Memory B cell (primary cell): ENCODE data around the gene DDIT3.
A peak's percentile ranks its signal among the peaks of the same experiment; 100 is the strongest.
"Not testable (repeated sequence)": the region's sequence is repeated elsewhere in the genome, so short reads cannot be mapped to it uniquely, and the experiment has no call there.

ENCODE experiments used
- ATAC-seq: fragments of 150-1000 bp; cut with Tn5 transposase; 2 replicates; pipeline ENCODE4 v1.10.0; 2021; ENCODE audit warnings: low read depth, mild to moderate bottlenecking, moderate library complexity
- DNase-seq, 2 donors: peaks; one replicate each; pipeline ENCODE4 v3.0.0; 2022; ENCODE audit warnings: low spot score in 2 of 2
- H3K27ac Mint-ChIP-seq: one replicate; pipeline ENCODE4 v1.8.0; 2022; ENCODE audit warnings: mild to moderate bottlenecking, moderate library complexity, mixed read lengths
- H3K27me3 Mint-ChIP-seq: one replicate; pipeline ENCODE4 v1.8.0; 2022; ENCODE audit warnings: mixed read lengths
- H3K36me3 Mint-ChIP-seq: one replicate; pipeline ENCODE4 v1.8.0; 2022; ENCODE audit warnings: mild to moderate bottlenecking, mixed read lengths
- H3K4me1 Mint-ChIP-seq: one replicate; pipeline ENCODE4 v1.8.0; 2022; ENCODE audit warnings: mixed read lengths
- H3K4me3 Mint-ChIP-seq: one replicate; pipeline ENCODE4 v1.8.0; 2022; ENCODE audit warnings: mild to moderate bottlenecking, moderate library complexity, mixed read lengths
- H3K9me3 Mint-ChIP-seq: one replicate; pipeline ENCODE4 v1.8.0; 2022; ENCODE audit warnings: mixed read lengths

Gene DDIT3

DNA sequence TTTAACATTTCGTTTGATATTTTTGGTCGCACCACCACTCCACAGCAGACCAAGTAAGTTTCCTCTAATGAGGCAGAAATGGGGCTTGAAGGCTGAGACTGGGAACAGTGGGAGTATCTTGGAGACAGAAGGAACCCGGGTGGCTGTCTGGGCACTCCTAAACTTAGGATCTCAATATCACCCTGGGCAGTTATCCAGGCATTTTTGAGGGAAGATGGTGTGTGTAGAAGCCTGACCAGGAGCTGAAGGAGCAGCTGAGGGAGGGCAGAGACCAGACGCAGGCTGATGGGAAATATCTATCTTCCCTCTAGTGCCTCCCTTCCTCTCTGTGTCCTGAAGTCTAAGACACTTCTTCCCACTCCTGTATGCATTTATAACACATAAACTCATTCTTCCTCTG is 21.7 kb downstream of the DDIT3 start:
- no peak for ATAC-seq
- Mint-ChIP-seq H3K36me3 (peaks cover 33% of the 10 kb centered on the region), H3K4me3 (no peak overlapping the region), H3K27ac (no peak overlapping the region), H3K27me3 (no peaks in the 10 kb centered on the region), H3K4me1 (peaks cover 15% of the 10 kb centered on the region), H3K9me3 (no peaks in the 10 kb centered on the region)
- no peak for DNase-seq

DNA sequence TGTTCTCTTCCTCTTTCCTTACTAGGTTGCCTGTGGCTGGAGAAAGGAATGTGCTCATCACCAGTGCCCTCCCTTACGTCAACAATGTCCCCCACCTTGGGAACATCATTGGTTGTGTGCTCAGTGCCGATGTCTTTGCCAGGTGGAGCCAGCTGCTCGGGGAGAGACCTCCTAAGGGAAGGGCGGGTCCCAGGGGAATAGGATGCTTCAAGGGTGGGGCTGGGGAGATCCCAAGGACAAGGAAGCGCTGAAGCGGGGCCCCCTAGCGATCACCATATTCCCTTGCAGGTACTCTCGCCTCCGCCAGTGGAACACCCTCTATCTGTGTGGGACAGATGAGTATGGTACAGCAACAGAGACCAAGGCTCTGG is 22.2 kb downstream of the DDIT3 start:
- DNase-seq, result no peak
- Mint-ChIP-seq H3K27me3 (no peaks in the 10 kb centered on the region), H3K9me3 (no peaks in the 10 kb centered on the region), H3K4me3 (no peak overlapping the region), H3K4me1 (peaks cover 15% of the 10 kb centered on the region), H3K36me3 (peaks cover 33% of the 10 kb centered on the region), H3K27ac (peak overlapping the region; percentile 49)
- ATAC-seq, result no peak

DNA sequence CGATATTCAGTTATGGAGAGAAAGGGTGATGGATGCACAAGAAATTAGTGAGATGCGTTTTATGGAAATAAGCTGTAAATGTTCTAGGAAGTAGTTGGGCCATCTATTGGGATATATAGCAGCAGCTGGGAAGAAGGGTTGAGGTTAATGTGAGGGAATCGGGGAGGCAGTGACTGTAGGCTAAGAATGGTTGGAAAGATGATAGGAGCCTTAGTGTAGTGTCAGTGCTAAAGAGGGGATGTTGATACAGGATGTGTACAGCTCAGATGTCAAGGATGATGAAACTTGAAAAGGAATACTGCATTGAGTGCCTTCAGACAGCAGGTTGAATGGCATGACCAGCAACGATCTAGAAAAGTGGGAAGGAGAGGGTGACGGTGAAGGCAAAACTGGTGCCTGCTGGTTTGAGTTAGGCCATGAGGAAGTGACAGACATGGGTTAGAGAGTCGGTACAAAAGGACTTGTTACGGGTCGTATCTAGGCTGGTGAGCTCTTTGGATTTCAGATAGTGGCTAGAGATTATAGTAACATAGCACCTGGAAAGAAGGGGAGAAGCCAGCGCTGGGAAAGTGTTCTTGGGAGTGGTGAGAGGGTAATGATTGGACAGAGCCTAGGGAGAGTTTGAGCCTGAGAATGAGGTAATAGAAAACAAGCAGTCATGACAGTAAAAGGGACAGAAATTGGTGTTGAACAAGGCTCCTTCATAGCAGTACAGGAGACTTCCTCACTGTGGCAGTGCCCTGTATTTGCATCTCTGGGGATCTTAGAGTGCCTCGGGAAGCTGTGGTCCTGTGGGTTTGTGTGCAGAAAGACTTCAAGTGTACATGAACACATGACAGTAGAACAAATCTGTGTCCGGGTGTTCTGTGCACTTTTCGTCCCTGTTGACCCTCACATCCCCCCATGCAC is 22.8 kb downstream of the DDIT3 start:
- Mint-ChIP-seq H3K4me3 (no peak overlapping the region), H3K27ac (peak overlapping the region; percentile 49), H3K4me1 (peaks cover 18% of the 10 kb centered on the region), H3K36me3 (peaks cover 37% of the 10 kb centered on the region), H3K27me3 (no peaks in the 10 kb centered on the region), H3K9me3 (no peaks in the 10 kb centered on the region)
- ATAC-seq, result peak; percentile 57
- no peak for DNase-seq

DNA sequence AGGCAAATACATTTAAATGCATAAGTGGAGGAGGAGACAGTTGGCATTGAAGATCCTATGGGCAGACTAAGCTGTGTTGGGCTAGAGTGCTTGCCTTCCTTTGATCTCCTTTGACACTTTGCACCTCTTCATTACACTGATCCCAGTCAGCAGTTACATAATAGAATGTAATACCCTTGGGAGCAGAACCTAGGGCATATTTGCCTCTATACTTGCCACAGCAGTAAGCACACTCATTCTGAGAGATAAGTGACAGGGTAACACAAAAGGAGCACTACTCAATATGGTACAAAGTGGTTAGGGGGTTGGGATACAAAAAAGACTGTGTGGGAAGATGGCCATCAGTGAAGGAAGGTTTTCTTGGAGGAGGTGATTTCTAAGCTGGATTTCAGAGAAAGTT is 23.5 kb downstream of the DDIT3 start:
- Mint-ChIP-seq H3K9me3 (no peaks in the 10 kb centered on the region), H3K4me1 (peaks cover 18% of the 10 kb centered on the region), H3K27ac (peak overlapping the region; percentile 49), H3K36me3 (peaks cover 36% of the 10 kb centered on the region), H3K4me3 (no peak overlapping the region), H3K27me3 (no peaks in the 10 kb centered on the region)
- DNase-seq (no peak), ATAC-seq (no peak)

DNA sequence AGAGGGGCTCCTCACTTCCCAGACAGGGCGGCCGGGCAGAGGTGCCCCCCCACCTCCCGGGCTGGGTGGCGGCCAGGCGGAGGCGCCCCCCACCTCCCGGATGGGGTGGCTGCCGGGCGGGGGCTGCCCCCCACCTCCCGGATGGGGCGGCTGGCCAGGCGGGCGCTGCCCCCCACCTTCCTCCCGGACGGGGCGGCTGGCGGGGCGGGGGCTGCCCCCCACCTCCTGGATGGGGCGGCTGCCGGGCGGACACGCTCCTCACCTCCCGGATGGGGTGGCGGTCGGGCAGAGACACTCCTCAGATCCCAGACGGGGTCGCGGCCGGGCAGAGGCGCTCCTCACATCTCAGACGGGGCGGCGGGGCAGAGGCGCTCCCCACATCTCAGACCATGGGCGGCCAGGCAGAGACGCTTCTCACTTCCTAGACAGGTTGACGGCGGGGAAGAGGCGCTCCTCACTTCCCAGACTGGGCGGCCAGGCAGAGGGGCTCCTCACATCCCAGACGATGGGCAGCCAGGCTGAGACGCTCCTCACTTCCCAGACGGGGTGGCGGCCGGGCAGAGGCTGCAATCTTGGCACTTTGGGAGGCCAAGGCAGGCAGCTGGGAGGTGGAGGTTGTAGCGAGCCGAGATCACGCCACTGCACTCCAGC is 25.1 kb downstream of the DDIT3 start:
- not testable (repeated sequence) for H3K27me3 Mint-ChIP-seq, H3K27ac Mint-ChIP-seq, H3K4me3 Mint-ChIP-seq, H3K9me3 Mint-ChIP-seq, DNase-seq, ATAC-seq
- Mint-ChIP-seq H3K36me3 (peaks cover 32% of the 10 kb centered on the region), H3K4me1 (peaks cover 19% of the 10 kb centered on the region)

DNA sequence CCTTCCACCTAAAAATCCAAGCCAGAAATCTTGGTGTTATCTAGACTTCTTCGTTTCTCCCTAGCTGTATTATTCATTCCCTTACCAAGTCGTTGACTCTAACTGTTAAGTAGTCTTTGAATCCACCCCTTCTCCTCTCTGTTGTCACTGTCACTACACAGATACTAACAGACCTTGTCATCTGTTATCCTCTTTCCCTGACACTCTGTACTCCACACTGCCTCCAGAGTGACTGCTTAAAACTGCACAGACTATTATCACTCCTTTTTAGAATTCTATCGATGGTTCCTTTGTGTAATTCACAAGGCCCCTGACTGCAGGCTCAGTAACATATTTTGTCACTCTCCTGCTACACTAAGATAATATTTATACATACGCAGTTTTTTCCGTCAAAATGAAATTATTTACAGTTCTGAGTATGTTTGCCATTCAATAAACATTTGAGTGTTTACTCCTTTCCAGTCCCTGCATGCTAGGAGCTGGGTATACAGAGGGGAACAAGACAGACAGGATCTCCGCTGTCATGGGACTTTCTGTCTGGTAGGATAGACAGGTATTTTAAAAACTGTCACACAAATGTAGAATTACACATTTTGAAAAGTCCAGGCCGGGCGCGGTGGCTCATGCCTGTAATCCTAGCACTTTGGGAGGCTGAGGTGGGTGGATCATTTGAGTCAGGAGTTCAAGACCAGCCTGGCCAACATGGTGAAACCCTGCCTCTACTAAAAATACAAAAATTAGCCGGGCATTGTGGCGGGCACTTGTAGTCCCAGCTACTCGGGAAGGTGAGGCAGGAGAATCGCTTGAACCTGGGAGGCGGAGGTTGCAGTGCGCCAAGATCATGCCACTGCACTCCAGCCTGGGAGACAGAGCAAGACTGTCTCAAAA is 28.7 kb downstream of the DDIT3 start:
- peak overlapping the region; percentile 2 for H3K4me3 Mint-ChIP-seq

DNA sequence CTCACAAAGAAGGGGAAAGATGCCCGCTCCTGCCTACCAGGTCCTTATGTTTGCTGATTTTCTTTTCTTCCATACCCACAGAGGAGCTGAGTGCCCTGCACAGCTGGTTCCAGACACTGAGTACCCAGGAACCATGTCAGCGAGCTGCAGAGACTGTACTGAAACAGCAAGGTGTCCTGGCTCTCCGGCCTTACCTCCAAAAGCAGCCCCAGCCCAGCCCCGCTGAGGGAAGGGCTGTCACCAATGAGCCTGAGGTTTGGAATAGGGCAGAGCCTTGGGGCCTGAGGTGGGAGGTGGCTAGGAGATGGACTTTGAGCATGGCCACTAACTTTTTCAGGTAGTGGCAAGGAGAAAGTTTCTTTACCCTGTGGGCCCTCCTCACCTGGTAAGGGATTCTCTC is 30.2 kb downstream of the DDIT3 start:
- H3K36me3 Mint-ChIP-seq, result peaks cover 18% of the 10 kb centered on the region
- H3K27ac Mint-ChIP-seq, result no peak overlapping the region
- H3K4me3 Mint-ChIP-seq, result no peak overlapping the region
- no peak for ATAC-seq
- H3K27me3 Mint-ChIP-seq, result no peaks in the 10 kb centered on the region
- no peak for DNase-seq
- H3K9me3 Mint-ChIP-seq, result no peaks in the 10 kb centered on the region
- H3K4me1 Mint-ChIP-seq, result peaks cover 22% of the 10 kb centered on the region

More for the DNA sequence above, 28.7 kb downstream of the DDIT3 start:
- Mint-ChIP-seq H3K4me1 (peaks cover 22% of the 10 kb centered on the region), H3K27ac (peak overlapping the region; percentile 39), H3K9me3 (no peaks in the 10 kb centered on the region), H3K36me3 (peaks cover 20% of the 10 kb centered on the region), H3K27me3 (no peaks in the 10 kb centered on the region)
- ATAC-seq (no peak), DNase-seq (no peak)

DNA sequence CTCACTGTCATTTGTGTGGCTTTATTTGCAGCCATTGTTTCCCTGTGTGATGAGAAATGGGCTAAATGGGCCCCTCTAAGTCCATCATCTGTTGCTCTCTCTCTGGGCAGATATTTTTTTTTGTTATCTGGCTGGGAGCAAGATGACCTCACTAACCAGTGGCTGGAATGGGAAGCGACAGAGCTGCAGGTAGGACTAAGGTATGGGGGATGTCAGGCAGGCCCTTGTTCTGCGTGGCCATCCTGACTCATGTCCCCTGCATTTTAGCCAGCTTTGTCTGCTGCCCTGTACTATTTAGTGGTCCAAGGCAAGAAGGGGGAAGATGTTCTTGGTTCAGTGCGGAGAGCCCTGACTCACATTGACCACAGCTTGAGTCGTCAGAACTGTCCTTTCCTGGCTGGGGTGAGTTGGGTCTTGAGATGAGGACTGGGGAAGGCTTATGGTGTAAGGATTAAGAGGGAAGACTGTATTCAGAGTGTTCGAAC is 31.1 kb downstream of the DDIT3 start:
- Mint-ChIP-seq H3K4me1 (peaks cover 22% of the 10 kb centered on the region), H3K9me3 (no peaks in the 10 kb centered on the region), H3K27me3 (no peaks in the 10 kb centered on the region), H3K4me3 (peak overlapping the region; percentile 91), H3K36me3 (peaks cover 18% of the 10 kb centered on the region), H3K27ac (peak overlapping the region; percentile 88)
- DNase-seq (no peak), ATAC-seq (no peak)

DNA sequence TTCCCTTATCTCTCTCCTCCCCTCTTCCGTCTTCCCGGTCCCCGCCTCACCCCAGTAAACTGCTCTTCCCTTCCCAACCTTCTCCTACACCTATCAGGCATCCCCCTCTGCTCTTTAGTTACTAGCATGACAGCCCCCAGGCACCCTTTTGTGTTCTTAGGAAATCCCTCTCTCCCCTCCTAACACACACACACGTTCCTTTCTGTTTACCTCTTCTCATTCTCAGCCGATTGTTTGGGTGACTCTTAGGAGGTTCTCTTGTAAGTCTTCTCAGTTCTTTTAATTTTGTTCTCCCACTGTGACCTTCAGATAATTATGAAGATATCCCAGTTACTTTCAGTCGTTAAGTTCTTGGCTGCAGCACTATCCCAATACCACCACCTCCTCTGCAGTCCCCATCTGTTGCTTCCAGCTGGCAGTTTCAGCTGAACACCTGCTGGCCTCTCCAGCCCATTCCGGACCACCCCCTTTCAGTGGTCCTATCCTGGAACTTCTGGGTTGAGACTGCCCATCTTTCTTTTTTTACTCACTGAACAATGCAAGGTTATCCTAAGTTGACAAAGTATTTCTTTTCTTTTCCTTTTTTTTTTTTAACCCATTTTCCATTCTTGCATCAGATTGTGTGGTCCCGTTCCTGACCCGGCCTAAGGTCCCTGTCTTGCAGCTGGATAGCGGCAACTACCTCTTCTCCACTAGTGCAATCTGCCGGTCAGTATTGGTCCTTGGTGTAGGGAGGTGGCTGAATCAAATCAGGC is 31.7 kb downstream of the DDIT3 start:
- H3K4me1 Mint-ChIP-seq, result peaks cover 23% of the 10 kb centered on the region
- no peak for ATAC-seq
- H3K9me3 Mint-ChIP-seq, result no peaks in the 10 kb centered on the region
- H3K27me3 Mint-ChIP-seq, result no peaks in the 10 kb centered on the region
- peak overlapping the region; percentile 91 for H3K4me3 Mint-ChIP-seq
- H3K36me3 Mint-ChIP-seq, result peaks cover 18% of the 10 kb centered on the region
- H3K27ac Mint-ChIP-seq, result peak overlapping the region; percentile 88
- no peak for DNase-seq

DNA sequence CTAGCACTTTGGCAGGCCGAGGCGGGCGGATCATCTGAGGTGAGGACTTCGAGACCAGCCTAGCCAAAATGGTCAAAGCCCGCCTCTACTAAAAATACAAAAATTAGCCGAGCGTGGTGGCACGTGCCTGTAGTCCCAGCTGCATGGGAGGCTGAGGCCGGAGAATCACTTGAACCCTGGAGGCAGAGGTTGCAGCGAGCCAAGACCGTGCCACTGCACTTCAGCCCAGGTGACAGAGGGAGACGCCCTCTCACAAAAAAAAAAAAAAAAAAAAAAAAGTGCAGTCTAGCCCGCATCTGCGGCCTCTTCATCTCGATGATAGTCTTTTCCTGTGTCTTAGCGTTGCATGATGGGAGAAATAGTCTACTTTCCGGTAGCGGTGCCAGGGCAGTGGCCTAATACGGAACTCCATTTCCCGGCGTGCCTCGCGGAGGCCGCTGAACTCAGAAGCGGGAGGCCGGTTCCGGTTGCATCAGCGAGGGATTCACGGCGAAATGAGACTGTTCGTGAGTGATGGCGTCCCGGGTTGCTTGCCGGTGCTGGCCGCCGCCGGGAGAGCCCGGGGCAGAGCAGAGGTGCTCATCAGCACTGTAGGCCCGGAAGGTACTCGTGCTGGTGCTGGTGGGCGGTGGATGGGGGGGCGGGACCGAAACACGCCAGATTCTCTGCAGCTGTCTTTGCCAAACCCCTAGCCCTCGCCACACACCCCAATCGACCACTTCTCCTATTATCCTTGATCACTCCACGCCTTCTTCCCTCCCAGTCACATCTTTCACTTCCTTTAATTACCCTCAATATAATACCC is 32.5 kb downstream of the DDIT3 start, which contains the start of gene MARS1:
Gene MARS1, plus strand, starts transcription at position 472 of the 805 bp plus-strand sequence. Its CDS starts 23 bp downstream, at position 495.
- H3K27me3 Mint-ChIP-seq, result no peaks in the 10 kb centered on the region
- no peaks in the 10 kb centered on the region for H3K9me3 Mint-ChIP-seq
- H3K36me3 Mint-ChIP-seq, result peaks cover 15% of the 10 kb centered on the region
- H3K27ac Mint-ChIP-seq, result peak within 1 kb of the TSS; percentile 88
- DNase-seq, result peak; percentile 72 to 86
- H3K4me3 Mint-ChIP-seq, result peak within 1 kb of the TSS; percentile 91
- H3K4me1 Mint-ChIP-seq, result peaks cover 26% of the 10 kb centered on the region
- peak; percentile 97 for ATAC-seq

DNA sequence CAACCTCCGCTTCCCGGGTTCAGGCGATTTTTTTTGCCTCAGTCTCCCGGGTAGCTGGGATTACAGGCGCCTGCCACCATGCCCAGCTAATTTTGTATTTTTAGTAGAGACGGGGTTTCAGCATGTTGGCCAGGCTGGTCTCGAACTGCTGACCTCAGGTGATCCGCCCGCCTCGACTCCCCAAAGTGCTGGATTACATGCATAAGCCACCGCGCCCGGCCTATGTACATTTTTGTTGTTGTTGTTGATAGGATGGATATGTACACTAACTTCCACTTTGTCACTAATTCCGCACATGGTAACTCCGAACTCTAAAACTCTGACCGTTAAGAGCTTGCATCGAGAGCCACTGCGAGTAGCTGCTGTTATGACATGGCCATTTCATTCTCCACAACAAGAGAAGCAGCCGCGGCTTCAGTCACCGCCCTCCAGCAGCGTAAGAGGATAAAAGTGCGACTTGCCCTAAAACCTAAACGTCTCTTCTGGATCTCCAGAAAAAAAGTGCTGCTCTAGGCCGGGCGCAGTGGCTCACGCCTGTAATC is 33.2 kb downstream of the DDIT3 start:
- peaks cover 11% of the 10 kb centered on the region for H3K36me3 Mint-ChIP-seq
- no peak overlapping the region for H3K27ac Mint-ChIP-seq

DNA sequence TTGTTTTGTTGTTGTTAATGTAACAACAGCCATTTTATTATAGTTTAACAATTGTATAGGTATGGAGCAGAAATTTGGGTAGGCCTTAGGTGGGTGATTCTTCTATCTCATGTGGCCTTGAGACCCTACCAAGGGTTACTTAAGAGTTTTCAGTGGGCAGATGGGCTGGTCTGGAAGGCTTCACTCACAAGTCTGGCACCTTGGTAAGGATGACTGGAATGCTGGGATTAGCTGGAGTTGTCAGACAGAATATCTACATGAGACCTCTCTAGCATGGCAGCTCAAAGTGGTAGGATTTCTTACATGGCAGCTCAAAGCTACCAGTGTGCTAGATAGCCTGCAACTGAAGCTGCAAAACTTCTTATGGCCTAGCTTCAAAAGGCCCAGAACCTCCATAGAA is 34.6 kb downstream of the DDIT3 start:
- Mint-ChIP-seq H3K4me1 (peaks cover 33% of the 10 kb centered on the region), H3K36me3 (peaks cover 3% of the 10 kb centered on the region), H3K27ac (no peak overlapping the region), H3K9me3 (no peaks in the 10 kb centered on the region), H3K27me3 (no peaks in the 10 kb centered on the region), H3K4me3 (no peak overlapping the region)
- DNase-seq (no peak), ATAC-seq (no peak)

More for the DNA sequence above, 33.2 kb downstream of the DDIT3 start:
- peaks cover 26% of the 10 kb centered on the region for H3K4me1 Mint-ChIP-seq
- no peaks in the 10 kb centered on the region for H3K9me3 Mint-ChIP-seq
- no peak for ATAC-seq
- DNase-seq, result no peak
- no peak overlapping the region for H3K4me3 Mint-ChIP-seq
- no peaks in the 10 kb centered on the region for H3K27me3 Mint-ChIP-seq
